NB4 (cell line): ENCODE results near the gene CHERP.
"Not testable (repeated sequence)": the region's sequence is repeated elsewhere in the genome, so short reads cannot be mapped to it uniquely, and the experiment has no call there.

ENCODE experiments used
- DNase-seq: peaks from one replicate; pipeline ENCODE4 v3.0.0; 2010; ENCODE audit warnings: low read depth
- H3K4me3 ChIP-seq: one replicate; pipeline ENCODE4 v1.5.1; 2011; ENCODE audit warnings: mild to moderate bottlenecking, low read depth, low read length, moderate library complexity
- CTCF ChIP-seq: IDR thresholded peaks from one replicate; pipeline ENCODE4 v1.5.1; 2012; ENCODE audit warnings: low read depth, low read length
- MYC ChIP-seq: IDR thresholded peaks from 2 replicates; pipeline ENCODE4 v1.6.1; 2011; ENCODE audit warnings: low read depth, low read length
- POLR2A ChIP-seq: IDR thresholded peaks from 2 replicates; pipeline ENCODE4 v1.6.1; 2011; ENCODE audit warnings: mild to moderate bottlenecking; ENCODE audit not compliant: insufficient read length; ENCODE audit errors: extremely low read depth
- TF ChIP-seq, protein P1 (sequence below): IDR thresholded peaks from 2 replicates; pipeline ENCODE4 v1.6.1; 2011; ENCODE audit warnings: low read depth, low read length

CHERP gene

GRCh38 chr19:16476401-16476800 is 65.8 kb downstream of the CHERP start:
- no peak overlapping the region for H3K4me3 ChIP-seq
- DNase-seq, result no peak
- no peak for TF ChIP-seq POLR2A
- TF ChIP-seq MYC, result no peak
- no peak for TF ChIP-seq CTCF
- TF ChIP-seq, protein P1, sequence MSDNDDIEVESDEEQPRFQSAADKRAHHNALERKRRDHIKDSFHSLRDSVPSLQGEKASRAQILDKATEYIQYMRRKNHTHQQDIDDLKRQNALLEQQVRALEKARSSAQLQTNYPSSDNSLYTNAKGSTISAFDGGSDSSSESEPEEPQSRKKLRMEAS, result no peak

DNA sequence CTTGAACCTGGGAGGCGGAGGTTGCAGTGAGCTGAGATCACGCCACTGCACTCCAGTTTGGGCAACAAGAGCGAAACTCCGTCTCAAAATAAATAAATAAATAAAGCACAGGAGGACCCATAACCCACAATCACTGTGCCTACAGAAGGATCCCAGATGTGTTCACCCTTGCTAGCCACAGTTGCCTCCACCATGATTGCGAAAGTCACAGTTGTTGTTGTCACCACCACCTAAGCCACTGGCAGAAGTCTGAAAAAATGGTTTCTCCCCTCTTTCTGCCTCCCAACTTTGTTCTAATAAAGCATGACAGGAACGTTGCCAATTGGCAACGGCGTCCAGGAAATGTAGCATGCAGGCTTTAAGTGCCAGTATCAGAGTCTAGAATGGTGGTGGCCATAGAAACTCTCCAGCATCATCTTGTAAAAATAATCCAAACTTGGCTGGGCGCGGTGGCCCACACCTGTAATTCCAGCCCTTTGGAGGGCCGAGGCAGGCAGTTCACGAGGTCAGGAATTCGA is 68.3 kb downstream of the CHERP start:
- DNase-seq, result peak; percentile 72
- TF ChIP-seq POLR2A (no peak), MYC (no peak), CTCF (no peak)
- TF ChIP-seq, protein P1, result no peak
- no peak overlapping the region for H3K4me3 ChIP-seq

- no peak overlapping the region for H3K4me3 ChIP-seq
- DNase-seq, result no peak
- TF ChIP-seq CTCF, result no peak
Observed at GRCh38 chr19:16472992-16473391, 69.2 kb downstream of the CHERP start.

GRCh38 chr19:16472559-16472899 is 69.7 kb downstream of the CHERP start:
- H3K4me3 ChIP-seq, result peak overlapping the region; percentile 52
- not testable (repeated sequence) for DNase-seq

GRCh38 chr19:16470911-16471811 is 71.1 kb downstream of the CHERP start:
- peak; percentile 60 for DNase-seq
- peak overlapping the region; percentile 85 for H3K4me3 ChIP-seq
- TF ChIP-seq POLR2A, result no peak
- no peak for TF ChIP-seq MYC
- TF ChIP-seq, protein P1, result no peak
- no peak for TF ChIP-seq CTCF

DNA sequence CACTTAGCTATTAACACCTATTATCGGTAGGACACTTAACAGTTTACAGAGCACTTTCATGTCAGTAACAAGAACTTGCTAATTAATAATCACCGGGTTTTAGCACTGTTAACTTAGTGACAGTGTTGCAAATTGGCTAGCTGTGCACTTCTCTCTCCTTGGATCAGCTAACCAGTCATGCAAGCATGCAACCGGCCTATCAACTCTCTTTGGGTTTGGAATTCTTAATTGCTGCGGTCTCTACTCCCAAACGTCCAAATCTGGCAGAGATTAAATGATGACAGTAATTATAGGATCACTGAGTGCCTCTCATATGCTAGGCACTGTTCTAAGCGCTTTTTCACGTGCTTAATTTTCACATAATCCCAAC is 71.7 kb downstream of the CHERP start:
- H3K4me3 ChIP-seq, result peak overlapping the region; percentile 85
- no peak for DNase-seq
- TF ChIP-seq MYC (no peak), POLR2A (no peak), CTCF (no peak)
- TF ChIP-seq, protein P1, result no peak
